HG02973 (cell line): ENCODE measurements around the gene AKR1E2.

ENCODE experiments used
- ATAC-seq: cut with Tn5 transposase; IDR thresholded peaks from one replicate; pipeline ENCODE4 v1.9.1; 2021; ENCODE audit warnings: moderate library complexity; ENCODE audit not compliant: unreplicated experiment

Gene AKR1E2

DNA sequence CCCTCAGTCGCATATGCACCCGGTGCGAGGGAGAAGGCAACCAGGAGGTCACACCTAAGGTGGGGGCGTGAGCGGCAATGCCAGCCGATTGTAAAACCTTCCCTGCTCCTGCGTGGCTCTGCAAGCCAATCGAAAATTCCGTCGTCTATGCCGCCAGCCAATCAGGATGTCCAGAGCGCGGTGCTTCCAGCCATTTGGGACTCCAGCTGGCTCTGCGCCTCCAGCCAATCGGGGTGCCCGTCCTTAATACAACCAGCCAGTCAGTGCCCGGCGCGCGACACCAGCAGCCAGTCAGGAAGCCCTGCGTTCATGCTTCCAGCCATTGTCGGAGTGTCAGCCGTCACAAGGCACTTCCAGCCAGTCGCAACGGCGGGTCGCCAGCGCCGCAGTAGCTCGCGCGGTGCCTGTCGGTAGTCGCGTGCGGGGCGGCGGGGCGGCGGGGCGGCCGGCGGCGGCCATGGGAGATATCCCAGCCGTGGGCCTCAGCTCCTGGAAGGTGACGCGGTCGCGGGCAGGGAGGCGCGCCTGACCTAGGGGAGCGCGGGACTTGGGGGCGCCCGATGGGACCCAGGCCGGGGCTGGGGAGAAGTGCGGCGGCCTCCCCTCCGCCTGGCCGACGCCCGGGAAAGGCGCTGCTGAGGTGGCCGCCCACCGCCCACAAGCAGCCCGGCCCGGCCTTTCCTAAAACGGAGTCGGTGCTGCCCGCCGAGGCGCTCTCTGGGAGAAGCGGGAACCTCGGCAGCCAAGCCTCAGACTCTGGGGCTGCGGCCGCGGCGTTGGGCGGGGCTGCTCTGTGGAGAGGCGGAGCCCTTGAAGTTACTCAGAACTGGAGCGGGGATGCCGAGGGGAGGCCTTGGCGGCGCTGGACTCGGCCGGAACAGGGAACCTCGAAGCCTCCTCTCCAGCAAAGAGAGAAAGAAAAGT is at the start of gene AKR1E2:
TSS of gene AKR1E2 (plus strand) at position 340 of the 924 bp plus-strand sequence. CDS start at position 458, 118 bp downstream.
- peak; percentile 67 for ATAC-seq

DNA sequence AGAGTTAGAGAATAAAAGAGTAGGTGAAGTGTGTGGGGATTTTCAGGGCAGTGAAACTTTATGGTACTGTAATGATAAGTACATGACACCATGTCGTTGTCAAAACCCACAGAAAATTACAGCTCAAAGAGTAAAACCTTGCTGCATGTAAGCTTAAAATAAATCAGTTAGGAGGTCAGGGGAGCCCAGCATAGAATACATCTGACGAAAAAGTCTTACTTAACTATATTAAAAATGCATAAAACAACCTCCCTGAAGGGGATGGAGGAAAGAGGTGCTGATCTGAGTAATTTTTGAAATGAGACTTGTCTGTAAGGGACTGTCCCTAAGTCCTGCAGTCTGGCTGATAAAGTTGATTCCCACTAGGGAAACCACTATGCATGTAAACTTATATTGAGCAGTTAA is 49.8 kb upstream of the AKR1E2 start:
- no peak for ATAC-seq

DNA sequence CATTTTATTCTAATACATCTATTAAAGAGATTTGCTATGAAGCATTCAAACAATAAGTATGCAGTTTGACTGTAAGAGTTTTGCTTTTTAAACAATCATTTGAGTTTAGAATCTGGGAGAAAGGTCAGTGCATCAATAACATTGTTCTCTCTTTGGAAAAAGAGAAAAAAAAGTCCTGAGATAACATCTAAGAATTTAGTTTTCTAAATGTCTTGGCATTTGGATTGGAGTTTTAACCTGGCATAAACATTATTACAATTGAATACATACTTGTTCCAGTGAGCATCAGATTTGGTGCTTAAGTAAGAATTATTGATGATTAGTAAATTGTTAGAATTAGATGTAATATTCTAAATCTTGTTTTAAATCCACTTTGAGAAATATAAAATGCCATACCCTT is 47.2 kb upstream of the AKR1E2 start:
- no peak for ATAC-seq

DNA sequence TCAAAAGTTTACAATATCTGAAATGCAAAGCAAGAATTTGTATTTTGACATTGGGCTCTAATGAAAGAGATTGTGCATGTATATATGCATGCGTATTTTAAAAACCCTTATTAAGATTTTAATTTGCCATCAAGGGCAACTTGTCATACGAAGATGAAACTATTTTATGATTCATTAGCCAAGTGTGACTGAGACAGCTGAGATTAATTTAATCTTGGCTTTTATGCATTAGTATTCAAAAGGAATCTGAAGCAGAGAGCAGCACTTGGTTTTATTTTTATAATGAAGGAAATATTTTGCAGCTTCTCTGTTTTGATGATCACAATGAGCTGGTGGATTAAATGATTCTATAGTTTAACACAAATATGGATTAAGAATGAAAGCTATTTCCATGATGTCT is 45.9 kb upstream of the AKR1E2 start:
- ATAC-seq = no peak

DNA sequence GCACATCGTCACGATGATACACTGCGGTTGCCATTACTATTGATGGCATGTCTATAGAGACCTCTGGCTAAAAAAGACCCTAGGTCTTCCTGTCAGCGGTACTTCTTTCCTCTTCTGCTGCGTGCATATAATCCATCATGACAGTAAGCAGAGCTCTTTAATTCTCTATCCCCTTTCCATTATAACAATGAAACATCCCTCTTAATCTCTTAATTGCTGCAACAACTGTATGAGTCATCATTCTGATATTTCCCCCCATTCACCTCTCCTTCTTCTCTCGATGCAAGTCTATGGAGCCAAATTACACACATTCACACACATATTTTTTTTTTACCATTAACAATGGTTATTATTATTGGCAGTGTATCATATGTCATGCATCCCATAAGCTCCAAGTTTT is 45.2 kb upstream of the AKR1E2 start:
- no peak for ATAC-seq

DNA sequence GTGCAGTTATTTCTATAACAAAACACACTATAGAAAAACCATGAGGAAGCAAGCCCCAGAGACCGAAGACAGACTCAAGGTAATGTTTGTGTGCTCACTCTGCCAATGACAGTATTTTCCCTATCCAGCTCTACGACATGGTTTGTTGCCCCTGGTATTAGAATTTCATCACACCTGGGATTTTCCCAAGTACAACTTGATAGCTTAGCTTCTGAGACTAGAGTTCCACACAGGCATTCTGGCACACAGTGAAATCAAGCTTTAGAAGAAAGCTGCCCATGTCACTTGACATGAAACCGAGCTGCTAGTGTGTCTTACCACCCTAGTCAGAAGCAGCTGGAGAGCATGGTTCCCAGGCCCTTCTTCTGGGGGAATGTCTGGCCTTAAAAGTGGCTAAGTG is 44.1 kb upstream of the AKR1E2 start:
- ATAC-seq = no peak

DNA sequence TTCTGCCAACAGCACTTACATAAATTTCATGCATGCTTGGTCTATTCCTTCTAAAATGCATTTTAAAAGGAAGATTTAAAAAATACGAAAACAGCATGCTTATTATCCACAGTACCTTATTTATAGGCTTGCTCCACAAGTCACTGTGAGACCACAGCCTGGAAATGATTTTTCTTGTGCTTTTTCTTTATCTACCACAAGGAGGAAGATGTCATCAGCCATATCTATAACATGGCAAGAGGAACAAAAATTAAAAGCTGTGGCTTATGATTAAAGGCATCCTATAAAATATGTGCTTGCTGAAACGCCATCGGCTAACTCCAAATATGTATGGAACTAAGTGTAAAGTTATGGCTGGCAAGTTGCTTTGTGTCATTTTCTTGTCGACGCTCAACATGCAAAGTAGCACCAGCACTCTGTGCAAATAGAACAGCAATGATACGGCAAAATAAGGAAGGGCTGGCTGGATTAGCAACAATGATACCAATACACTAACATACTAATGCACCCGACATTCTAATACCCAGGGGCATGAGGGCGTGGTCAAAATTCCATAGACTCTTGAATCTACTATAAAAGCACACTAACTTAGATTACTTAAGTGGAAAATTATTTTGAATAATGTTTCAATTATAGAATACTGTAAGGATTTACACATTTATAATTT is 41.2 kb upstream of the AKR1E2 start:
- ATAC-seq = no peak

DNA sequence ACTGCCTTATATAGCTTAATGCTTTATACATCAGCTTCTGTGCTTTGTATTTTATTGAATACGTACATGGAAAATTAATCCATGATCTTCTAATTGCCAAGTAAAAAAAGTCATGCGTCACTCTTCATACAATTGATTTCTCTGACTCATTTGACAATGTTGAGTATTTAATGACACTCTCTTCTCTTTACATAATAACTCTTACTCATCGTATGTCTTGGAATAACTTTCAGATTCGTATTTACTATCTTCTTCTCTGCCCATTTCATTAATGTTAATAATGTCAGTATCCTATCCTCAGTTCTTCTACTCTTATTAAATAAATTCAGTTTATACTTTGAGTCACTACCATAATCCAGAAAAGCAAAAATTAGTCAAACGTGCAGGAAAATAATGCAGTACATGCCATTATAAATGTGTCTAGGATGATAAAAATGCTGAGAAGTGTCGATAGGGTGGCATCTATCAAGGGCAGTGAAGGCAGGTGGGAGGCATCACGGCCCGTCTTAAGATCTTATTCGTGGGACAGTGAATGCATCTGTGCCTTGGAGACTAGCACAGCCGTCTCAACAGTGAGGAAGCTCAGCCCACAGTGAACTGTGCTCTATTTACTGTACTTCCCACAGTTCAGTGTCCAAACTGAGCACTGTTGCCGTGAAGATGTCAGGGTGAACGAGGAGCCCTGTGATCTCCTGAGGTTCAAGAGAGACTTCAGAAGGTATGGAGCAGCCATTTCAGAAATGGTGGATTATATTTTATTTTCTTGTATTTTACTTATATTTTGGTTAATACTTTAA is 39.8 kb upstream of the AKR1E2 start:
- ATAC-seq = no peak

DNA sequence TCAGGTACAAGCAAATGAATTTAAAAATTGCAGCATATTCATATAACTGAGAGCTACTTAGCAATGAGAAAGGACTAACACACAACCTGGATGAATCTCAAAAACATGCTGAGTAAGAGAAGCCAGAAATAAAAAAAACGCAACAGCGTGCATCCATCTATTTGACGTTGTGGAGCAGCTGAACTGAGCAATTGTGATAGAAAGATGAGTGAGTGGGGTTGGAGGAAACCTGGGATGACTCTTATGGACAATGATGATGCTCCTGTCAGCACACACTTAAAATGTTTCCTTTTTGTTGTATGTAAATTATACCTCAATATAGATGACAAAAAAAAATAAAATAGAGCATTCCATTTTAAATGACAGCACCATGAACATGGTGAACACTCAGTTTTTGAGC is 36.0 kb upstream of the AKR1E2 start:
- ATAC-seq = no peak

DNA sequence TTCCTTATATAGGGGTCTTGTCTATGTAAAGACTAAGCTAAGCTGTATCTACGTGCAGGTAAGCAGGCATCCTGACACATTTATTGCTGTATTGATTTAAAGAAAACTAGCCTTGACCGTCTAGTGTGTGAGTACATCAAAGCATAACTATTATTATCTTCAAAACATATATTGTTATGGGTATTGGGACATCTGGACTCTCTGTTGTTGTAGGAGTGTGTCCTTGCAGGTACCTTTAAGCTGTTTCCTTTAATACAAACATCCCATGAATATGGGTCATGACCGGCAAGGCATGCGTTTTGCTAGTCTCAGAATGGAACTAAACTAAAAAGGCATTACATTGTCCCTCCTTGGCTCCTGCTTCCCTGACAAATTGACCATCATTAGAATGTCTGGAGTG is 35.1 kb upstream of the AKR1E2 start:
- ATAC-seq = no peak

DNA sequence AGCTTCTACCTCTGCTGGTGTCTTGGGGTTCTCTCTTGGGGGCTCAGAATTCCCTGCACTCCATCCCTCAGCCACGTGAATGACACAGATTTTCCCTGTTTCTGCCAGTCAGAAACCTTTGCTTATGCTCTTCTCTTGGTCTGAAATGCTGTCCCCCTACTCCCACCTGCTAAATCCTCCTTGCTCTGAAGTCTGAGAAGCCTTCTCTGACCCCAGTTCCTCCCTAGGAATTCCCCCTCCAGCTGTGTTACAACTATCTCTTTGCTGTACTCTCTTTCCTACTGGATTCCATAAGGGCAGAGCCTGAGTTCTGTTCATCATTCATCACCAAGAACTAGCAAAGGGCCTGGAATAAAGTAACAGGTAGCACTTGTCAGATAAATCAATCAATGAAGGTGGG is 33.6 kb upstream of the AKR1E2 start:
- ATAC-seq = no peak

DNA sequence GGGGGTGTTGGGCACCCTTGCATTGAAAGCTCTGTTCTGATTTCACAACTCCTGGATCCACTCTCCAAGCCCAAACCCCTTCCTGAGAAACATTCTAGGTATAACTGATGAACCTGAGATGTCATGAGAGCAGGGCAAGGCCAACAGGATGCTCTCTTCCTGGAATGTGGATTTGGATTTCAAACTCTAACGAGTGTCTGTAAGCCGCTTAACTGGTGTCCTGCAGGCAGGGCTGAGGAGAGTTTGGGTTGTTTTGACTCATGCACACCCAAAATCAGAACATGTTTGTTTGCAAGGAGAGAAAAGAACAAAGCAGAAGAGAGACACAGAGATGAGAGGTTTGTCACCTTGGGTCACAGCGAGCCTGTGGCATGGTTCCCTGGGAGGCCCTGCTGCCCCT is 24.6 kb upstream of the AKR1E2 start:
- no peak for ATAC-seq

DNA sequence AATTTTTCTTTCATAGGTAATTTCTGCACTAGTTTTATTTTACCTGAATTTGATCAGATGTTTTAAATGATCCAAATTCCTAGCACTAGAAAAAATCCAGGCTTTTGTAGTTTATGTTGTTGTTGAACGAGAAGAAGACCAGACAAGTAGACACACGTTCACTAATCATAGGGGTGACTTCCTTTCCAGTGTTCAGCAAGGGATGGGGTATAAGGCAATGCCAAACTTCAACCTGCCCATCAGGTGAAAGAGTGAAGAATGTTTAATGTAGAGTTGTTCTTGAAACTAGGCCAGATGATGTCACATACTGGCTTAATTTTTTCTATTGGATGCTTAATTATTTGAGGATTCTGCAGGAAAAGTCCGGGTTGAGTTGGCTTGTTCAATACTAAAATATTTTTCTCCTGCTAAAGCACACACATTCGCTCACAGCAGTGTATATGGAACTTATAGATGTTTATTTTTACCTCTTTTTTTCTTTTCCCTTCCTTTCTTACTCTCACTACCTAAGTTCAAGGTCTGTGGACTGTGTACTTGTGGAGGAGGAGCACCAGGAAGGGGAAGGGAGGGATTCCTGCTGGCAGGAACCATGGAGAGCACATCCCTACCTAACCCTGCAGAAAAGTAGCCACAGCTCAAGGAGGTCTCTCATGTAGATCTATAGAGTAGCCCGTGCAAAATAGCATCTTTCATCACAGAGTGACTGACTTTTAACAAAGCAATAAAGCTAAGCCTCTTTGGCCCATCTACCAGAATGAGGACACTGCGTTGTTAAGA is 23.1 kb upstream of the AKR1E2 start:
- no peak for ATAC-seq

DNA sequence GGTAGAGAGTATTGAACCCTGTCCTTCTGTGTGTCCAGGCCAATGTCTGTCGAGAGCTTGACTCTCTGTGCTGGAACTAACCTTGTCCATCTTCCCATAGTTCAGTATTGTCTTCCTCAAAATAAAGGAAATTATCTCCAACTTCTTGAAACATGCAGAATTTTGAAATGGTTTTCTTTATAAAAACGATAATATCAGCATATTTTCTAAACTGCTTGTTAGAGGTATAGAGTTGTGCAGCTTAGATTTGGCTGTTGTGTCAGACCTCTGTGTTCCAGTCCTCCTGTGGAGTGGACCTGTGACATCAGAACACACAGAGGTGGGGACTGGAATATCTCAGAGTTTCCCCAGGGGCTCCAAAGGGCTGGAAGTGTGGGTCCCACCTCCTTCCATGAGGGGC is 22.2 kb upstream of the AKR1E2 start:
- no peak for ATAC-seq

DNA sequence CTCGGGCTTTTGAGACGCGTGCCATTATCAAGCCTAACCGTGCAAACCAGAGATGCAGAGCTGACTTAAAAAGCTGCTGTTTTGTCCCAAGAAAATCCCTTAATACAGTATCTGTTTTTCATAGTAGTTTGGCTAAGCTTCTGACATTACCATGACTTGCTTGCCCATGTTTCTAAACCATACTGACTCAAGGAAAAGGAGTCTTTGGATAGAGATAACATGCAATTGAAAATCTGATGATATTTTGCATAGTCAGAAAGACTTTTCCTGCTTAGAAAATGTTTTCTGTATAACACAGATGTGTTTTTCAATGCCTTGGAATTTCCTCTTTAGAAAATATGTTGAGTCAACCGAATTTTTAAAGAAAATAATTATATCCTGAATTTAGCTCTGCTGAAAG is 21.5 kb upstream of the AKR1E2 start:
- ATAC-seq = no peak

DNA sequence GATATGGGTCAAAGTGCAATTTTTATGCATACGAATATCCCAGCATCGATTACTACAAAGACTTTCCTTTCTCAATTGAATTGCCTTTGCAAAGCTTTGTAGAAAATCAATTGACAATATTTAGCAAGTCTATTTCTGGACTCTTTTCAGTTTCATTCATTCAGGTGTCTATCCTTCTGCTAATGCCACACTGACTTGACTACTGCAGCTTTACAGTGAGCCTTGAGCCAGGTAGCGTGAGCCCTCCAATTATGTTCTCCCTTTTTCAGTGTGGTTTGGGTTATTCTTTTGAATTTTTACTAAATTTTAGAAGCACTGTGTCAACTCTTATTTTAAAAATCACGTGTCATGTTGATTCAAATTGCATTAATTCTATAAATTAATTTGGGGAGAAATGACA is 19.5 kb upstream of the AKR1E2 start:
- ATAC-seq = no peak

DNA sequence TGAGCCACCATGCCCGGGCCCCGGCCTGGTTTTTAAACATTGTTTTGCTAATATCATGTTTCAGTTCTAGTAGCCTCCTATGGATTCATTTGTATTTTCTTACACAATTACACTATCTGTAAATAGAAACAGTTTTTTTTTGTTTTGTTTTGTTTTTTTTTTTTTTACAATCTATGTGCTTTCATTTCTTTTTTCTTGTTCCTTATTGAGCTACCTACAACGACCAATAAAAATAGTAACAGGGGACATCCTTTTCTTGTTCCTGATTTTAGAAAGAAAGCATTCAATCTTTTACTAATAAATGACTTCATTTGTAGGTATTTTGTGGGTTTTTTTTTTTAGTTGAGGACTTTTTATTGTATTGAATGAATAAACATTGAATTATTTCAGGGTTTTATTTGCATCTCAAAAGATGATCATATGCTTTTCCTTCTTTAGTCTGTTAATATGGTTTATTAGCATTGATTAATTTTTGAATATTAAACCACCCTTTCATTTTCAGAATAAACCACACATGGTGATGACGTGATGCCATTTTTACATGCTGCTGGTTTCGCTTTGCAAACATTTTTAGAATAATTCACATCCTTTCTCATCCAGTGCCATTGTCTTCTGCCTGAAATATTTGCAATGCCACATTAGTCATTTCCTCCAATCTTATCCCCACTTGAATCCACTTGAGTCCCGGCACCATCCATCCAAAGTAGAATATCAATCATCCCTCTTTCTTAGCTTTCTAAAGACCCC is 18.1 kb upstream of the AKR1E2 start:
- peak; percentile 55 for ATAC-seq

DNA sequence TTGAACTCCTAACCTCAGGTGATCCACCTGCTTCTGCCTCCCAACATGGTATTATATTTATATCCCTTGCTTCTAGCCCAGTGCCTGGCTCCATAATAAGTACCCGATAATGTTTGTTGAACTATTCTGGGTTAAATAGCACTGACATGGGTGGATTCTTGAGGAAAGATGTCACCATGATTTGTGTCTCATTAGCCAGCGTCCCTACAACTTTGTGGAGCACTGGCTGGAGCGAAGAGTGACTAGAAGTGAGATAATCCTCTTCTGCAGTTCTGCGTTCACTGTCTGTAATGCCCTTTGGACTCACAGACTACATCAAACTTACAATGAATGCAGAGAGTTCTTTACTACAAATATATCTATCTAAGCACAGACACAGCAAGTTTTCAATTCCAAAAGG is 16.9 kb upstream of the AKR1E2 start:
- ATAC-seq = no peak

DNA sequence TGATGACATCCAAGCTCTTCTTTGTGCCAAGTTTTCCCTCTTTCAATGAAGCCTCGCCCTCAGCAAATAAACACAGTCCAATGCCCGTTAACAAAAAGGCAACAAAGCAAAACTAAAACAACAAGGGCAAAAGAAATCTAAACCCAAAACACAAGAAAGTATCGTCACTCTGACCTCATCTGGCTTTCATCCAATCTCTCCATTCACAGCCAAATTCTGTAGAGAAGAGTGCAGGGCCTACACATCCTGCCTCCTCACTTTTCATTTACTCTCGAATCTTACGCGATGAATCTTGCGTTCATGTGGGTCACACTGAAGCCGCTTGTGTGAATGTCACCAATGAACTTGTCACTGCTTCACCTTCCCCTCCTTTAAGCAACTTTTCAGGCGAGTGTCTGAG is 15.9 kb upstream of the AKR1E2 start:
- ATAC-seq = no peak

DNA sequence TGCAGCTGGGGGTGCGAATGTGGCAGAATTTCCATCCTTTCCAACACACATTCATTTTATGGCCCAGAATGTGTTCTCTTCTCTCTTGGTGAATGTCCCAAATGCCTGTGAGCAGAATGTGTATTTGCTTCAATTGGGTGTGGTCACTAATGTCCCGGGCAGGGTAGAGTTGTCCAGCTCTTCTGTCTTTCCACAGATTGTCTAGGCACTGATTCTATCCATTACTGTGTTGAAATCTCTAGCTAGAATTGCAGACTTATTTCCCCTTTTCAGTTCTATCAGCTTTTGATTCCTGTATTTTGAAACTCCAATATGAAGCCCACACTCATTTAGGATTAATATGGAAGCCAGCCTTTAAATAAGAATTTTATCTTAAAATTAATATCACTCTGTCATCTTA is 14.0 kb upstream of the AKR1E2 start:
- no peak for ATAC-seq
